Thymus (tissue), 11 donors: ENCODE results near the gene MYOM3. TPM values are rescaled to one million over a fixed set of nuclear protein-coding genes. Genes with fewer than 3 reads are reported as not detected.

Experiments
- DNase-seq, 9 donors: peaks; one replicate each; pipeline ENCODE4 v3.0.0-alpha.2; 2013; ENCODE audit warnings: low spot score in 9 of 9, low read depth in 6 of 9, missing footprints in 1 of 9
- H3K27ac ChIP-seq, 2 donors: one replicate each; pipeline ENCODE4 v1.5.1; 2013; ENCODE audit warnings: control low read depth in 1 of 2, low read depth in 1 of 2, low read length in 1 of 2, mild to moderate bottlenecking in 1 of 2, moderate library complexity in 1 of 2
- H3K27me3 ChIP-seq, 2 donors: one replicate each; pipeline ENCODE4 v1.5.1; 2013; ENCODE audit warnings: low read length in 1 of 2; ENCODE audit not compliant: control insufficient read depth in 2 of 2, insufficient read depth in 1 of 2
- H3K36me3 ChIP-seq, 2 donors: one replicate each; pipeline ENCODE4 v1.5.1; 2013; ENCODE audit warnings: low read length in 1 of 2, mild to moderate bottlenecking in 1 of 2, moderate library complexity in 1 of 2; ENCODE audit not compliant: control insufficient read depth in 2 of 2, insufficient read depth in 2 of 2
- H3K4me1 ChIP-seq, 2 donors: one replicate each; pipeline ENCODE4 v1.5.1; 2013; ENCODE audit warnings: low read length in 2 of 2; ENCODE audit not compliant: control insufficient read depth in 2 of 2, insufficient read depth in 2 of 2
- H3K4me3 ChIP-seq, 2 donors: one replicate each; pipeline ENCODE4 v1.5.1; 2013; ENCODE audit warnings: low read length in 2 of 2, control low read depth in 1 of 2, mild to moderate bottlenecking in 1 of 2
- H3K9me3 ChIP-seq, 2 donors: one replicate each; pipeline ENCODE4 v1.5.1; 2013; ENCODE audit warnings: low read length in 1 of 2, mild to moderate bottlenecking in 1 of 2; ENCODE audit not compliant: control insufficient read depth in 2 of 2, insufficient read depth in 1 of 2
- WGBS: extraction: QIAGEN DNeasy Blood & Tissue Kit; methylation state at CpG from one replicate; pipeline ENCODE4 v1.1.7; 2013; 5-methylcytosine and 5-hydroxymethylcytosine counted together
- polyA plus RNA-seq: library from polyadenylated mRNA; stranded (reverse); fragments of 200-250 nt; gene quantifications from one replicate; pipeline ENCODE4 v1.2.3, GENCODE V29; 2013
- total RNA-seq: library from RNA; stranded (reverse); fragments of 120-200 nt; gene quantifications from one replicate; pipeline ENCODE4 v1.2.4, GENCODE V29; 2013
- donor health status: healthy.

MYOM3 gene
- total and polyA plus RNA-seq, 2 donors, result 0.71 to 1.5 TPM

DNA sequence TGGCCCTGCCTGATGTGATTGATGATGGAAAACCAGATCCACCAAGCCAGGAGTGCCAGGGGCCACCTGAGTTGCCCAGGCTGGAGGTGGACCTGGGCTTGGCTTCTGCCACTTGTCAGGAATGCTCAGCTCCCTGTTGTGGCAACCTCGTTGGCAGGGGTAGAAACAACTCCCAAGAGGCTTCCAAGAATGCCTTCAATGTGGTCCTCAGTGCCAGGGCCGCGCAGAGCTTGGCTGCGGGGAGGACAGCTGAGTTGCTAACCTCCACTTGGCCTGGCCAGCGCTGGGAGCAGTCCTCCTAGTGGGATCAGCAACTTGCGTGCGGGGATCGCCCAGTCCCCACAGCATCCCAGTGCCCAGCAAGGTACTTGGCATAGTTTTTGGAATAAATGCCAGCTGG is 9.0 kb downstream of the MYOM3 start:
- no peak for DNase-seq
- Histone ChIP-seq H3K27ac (no peak overlapping the region), H3K4me3 (no peak overlapping the region), H3K9me3 (no peaks in the 10 kb centered on the region), H3K36me3 (no peaks in the 10 kb centered on the region), H3K27me3 (peaks cover 0 to 3% of the 10 kb centered on the region in 2 donors), H3K4me1 (no peaks in the 10 kb centered on the region)
- WGBS, result 96% methylated on average over 8 of the region's 8 CpGs

DNA sequence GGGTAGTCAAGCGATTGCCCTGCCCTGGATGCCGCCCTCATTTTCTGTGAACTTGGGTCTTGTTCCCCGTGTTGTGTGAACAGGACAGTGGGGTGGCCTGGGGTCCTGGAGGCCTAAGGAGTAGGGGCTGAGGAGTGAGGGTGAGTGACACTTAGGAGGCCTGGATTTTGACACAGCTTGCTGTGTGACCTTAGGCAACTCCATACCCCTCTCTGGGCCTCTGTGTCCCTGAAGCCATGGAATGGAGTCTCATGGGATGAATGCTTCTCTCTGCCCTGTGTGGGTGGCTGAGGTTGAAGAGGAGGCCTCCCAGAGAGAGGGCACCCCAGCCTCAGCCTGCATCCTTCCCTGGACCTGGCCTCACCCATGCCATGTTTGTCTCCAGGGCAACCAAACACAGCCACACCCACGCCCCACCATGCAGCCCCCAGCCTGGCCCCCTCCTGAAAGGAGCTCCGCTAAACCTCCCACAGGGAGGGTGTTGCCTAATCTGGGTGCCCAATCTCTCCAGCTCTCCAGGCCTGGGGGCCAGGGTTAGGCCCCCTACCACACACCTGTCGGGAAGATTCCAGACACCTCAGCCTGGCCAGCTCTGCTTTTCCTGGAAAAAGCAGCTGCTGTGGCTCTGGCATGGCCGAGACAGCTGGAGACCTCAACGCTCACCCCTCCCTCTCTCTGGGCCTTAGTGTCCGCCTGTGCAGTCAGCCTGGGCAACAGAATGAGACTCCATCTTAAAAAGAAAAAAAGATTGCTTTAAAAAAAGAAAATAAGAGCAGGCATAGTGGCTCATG is 9.9 kb downstream of the MYOM3 start:
- Histone ChIP-seq H3K27me3 (peaks cover 0 to 3% of the 10 kb centered on the region in 2 donors), H3K9me3 (no peaks in the 10 kb centered on the region), H3K36me3 (no peaks in the 10 kb centered on the region), H3K27ac (no peak overlapping the region), H3K4me1 (no peaks in the 10 kb centered on the region), H3K4me3 (no peak overlapping the region)
- 95% methylated on average over 9 of the region's 9 CpGs for WGBS
- no peak for DNase-seq

DNA sequence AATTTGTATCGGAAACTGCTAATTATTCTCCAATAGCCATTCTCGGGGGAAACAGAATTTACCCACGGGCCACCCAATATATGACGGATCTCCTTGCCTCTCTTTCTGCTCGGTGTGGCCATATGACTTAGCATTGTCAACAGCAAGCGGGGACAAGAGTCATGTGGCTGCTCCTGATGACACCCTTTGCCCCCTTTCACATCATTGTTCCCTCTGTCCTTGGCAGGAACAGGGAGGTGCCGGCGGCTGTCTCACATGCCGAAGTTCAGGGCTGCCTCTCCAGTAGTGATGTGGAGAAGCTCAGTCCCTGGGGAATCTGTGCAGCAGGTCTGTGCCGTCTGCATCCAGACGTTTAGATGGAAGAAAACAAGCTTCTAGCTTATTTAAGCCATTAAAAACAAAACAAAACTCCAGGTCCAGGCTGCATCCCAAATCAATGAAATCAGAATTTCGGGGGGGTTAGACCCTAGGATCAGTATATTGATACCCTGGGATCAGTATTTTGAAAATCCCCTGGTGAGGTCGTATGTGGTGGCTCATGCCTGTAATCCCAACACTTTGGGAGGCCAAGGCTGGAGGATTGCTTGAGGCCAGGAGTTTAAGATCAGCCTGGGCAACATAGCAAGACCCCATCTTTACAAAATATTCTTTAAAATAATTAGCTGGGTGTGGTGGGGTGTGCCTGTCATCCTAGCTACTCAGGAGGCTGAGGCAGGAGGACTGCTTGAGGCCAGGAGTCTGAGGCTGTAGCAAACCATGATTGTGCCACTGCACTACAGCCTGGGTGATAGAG is 10.8 kb downstream of the MYOM3 start:
- Histone ChIP-seq H3K27ac (no peak overlapping the region), H3K27me3 (peaks cover 0 to 3% of the 10 kb centered on the region in 2 donors), H3K36me3 (no peaks in the 10 kb centered on the region), H3K4me3 (no peak overlapping the region), H3K4me1 (no peaks in the 10 kb centered on the region), H3K9me3 (no peaks in the 10 kb centered on the region)
- DNase-seq, result no peak
- WGBS, result 92% methylated on average over 13 of the region's 13 CpGs

DNA sequence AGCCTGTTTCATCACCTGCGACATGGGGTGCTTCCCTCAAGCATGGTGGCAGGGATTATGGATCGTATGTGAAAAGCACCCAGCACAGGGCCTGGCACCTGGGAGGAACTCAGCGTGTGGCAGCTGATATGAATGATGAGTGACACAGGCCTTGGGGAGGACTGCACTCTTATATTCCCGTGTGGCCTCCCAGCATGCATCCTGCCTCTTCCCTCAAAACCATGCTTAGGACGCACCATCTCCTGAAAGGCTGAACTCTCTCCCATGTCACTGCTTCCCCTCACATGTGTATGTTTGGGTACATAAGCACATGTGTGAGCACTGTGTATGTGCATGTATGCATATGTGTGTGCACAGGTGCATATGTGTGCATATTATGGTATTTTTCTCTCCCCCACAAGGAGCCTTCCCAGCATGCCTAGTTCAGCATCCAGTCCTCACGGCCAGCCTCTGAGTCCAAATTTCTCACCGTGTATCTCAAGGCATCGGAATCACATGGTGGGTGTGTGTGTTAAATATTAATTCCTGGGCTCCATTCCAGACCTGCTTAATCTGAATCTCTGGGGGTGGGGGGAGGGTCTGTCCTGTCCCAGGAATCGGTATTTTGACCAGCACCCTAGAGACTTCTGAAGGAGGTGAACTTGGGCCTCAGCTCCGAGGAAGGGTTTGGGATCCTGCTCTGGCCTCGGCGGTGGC is 12.8 kb downstream of the MYOM3 start:
- Histone ChIP-seq H3K27ac (no peak overlapping the region), H3K4me1 (no peaks in the 10 kb centered on the region), H3K9me3 (no peaks in the 10 kb centered on the region), H3K4me3 (no peak overlapping the region), H3K27me3 (peaks cover 0 to 11% of the 10 kb centered on the region in 2 donors), H3K36me3 (no peaks in the 10 kb centered on the region)
- WGBS, result 95% methylated on average over 12 of the region's 12 CpGs
- DNase-seq, result no peak

DNA sequence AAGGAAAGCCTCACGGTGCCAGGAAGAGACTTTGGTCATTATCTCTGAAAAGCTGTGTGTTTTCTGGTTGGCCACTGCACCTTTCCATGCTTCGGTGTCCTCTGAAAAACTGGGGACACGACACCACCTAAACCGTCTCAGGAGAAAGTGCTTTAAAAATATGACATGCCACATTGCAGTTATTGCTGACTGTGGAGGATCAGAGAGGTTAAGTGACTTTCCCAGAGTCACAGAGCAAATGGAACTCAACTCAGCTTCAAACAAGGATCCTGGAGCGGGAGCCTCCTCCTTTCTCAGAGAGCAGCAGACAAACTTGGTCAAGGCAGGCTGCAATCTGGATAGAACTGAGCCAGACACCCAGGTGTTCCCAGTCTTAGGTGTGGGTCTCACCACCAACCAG is 13.8 kb downstream of the MYOM3 start:
- Histone ChIP-seq H3K27ac (no peak overlapping the region), H3K9me3 (no peaks in the 10 kb centered on the region), H3K27me3 (peaks cover 0 to 10% of the 10 kb centered on the region in 2 donors), H3K4me1 (no peaks in the 10 kb centered on the region), H3K36me3 (no peaks in the 10 kb centered on the region), H3K4me3 (no peak overlapping the region)
- no peak for DNase-seq
- WGBS, result 93% methylated on average over 5 of the region's 5 CpGs

DNA sequence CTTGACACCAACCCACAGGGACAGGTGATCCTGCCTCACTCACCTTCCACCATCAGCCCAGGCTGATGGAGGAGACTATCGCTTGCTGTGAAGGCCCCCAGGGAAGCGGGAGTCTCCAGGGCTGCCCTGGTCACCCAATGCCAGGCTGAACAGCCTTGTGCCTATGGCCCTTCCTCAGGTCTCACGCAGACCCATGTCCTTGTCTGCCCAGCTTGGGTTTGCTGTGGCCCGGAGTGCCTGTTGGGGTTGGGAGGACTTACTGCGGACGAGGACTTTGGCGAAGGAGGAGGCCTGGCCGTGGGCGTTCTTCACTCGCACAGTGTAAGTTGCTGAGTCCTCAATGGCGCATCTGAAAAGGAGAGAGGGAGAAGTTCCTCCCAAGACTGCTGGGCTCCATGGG is 14.3 kb downstream of the MYOM3 start:
- H3K4me1 ChIP-seq, result no peaks in the 10 kb centered on the region
- no peak for DNase-seq
- WGBS, result 95% methylated on average over 11 of the region's 11 CpGs
- H3K4me3 ChIP-seq, result no peak overlapping the region
- H3K27me3 ChIP-seq, result peaks cover 0 to 8% of the 10 kb centered on the region in 2 donors
- H3K36me3 ChIP-seq, result no peaks in the 10 kb centered on the region
- H3K27ac ChIP-seq, result no peak overlapping the region
- H3K9me3 ChIP-seq, result no peaks in the 10 kb centered on the region

DNA sequence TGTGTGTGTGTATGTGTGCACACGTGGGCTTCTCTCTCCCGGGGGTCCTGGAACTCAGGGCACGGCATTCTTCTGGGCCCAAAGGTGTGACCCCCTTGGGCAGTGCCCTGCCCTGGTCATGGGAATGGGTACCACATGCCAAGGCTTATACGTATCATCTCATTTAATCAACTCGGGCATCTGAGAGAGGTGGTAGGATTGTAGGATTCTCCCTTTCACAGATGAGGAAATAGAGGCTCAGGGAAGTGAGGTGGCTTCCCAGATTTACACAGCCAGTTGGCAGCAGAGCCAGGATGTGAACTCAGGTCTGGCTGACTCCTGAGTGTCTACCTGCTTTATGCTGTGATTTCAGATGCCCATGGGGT is 15.2 kb downstream of the MYOM3 start:
- no peaks in the 10 kb centered on the region for H3K36me3 ChIP-seq
- H3K9me3 ChIP-seq, result no peaks in the 10 kb centered on the region
- 96% methylated on average over 5 of the region's 5 CpGs for WGBS
- no peak overlapping the region for H3K4me3 ChIP-seq
- H3K4me1 ChIP-seq, result no peaks in the 10 kb centered on the region
- no peak for DNase-seq
- H3K27ac ChIP-seq, result no peak overlapping the region
- peaks cover 0 to 8% of the 10 kb centered on the region in 2 donors for H3K27me3 ChIP-seq

DNA sequence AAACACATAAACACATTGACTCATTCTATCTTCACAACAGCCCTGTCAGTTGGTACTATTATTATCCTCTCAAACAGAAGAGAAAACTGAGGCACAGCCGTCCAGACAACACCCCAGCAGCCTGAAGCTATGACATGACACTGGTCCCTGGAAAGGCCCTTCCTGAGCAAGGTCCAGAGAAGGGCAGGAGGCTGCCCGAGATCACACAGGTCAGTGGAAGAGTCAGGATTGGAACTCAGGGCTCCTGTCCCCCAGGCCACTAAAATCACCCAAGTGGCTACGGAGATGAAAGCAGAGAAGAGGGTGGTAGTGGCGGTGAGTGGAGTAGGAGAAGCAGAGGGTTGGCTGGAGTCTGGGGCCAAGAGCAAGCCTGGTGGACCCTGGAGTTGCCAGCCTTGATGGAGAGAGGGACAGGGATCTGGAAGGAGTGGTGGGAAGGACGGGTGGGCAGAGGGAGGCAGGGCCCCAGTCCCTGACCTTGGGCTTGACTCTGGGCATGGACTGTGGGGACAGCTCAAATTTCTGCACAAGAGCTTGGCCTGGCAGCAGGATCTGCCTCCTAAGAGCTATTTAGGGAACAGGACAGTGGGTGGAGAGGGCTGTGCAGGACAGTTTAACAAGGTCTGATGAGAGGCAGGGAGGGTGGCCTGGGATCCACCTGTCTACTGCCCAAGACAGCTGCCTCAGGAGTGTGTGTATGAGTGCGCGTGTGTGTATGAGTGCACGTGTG is 15.8 kb downstream of the MYOM3 start:
- Histone ChIP-seq H3K27ac (no peak overlapping the region), H3K9me3 (no peaks in the 10 kb centered on the region)
- WGBS, result 93% methylated on average over 8 of the region's 8 CpGs

More for the DNA sequence above, 15.8 kb downstream of the MYOM3 start:
- H3K4me3 ChIP-seq, result no peak overlapping the region
- H3K27me3 ChIP-seq, result peaks cover 0 to 8% of the 10 kb centered on the region in 2 donors
- H3K36me3 ChIP-seq, result no peaks in the 10 kb centered on the region
- DNase-seq, result no peak
- no peaks in the 10 kb centered on the region for H3K4me1 ChIP-seq
